GM23338 (cell line): Measurements from ENCODE around the gene MRPS14. TPM values are rescaled to one million over a fixed set of nuclear protein-coding genes. Genes with fewer than 3 reads are reported as not detected.

ENCODE experiments used
- ATAC-seq: fragments of 200-7000 bp; cut with Tn5 transposase; 3 replicates; pipeline ENCODE4 v1.9.1; 2020
- DNase-seq: peaks from one replicate; pipeline ENCODE4 v3.0.0-alpha.2; 2015; ENCODE audit warnings: low spot score
- H2AFZ ChIP-seq: fragments of 200-600 bp; sonication (generic); 2 replicates; pipeline ENCODE4 v1.8.0; 2016; ENCODE audit warnings: antibody characterized with exemption, mild to moderate bottlenecking, moderate library complexity
- H3F3A ChIP-seq: fragments of 200-600 bp; sonication (generic); replicated peaks from 2 replicates; pipeline ENCODE4 v1.8.0; 2017; ENCODE audit warnings: antibody characterized with exemption, mixed run types, low read depth
- H3K27ac ChIP-seq: fragments of 200-600 bp; sonication (generic); 2 replicates; pipeline ENCODE4 v1.6.1; 2016; ENCODE audit warnings: low read depth
- H3K27me3 ChIP-seq: fragments of 200-600 bp; sonication (generic); 2 replicates; pipeline ENCODE4 v1.8.0; 2016; ENCODE audit warnings: mild to moderate bottlenecking, mixed run types, moderate library complexity; ENCODE audit not compliant: insufficient read depth
- H3K36me3 ChIP-seq: fragments of 200-600 bp; sonication (generic); 2 replicates; pipeline ENCODE4 v1.8.0; 2016; ENCODE audit warnings: mild to moderate bottlenecking; ENCODE audit not compliant: insufficient read depth
- H3K4me1 ChIP-seq: fragments of 200-600 bp; sonication (generic); 2 replicates; pipeline ENCODE4 v1.8.0; 2016; ENCODE audit warnings: mild to moderate bottlenecking, moderate library complexity; ENCODE audit not compliant: insufficient read depth
- H3K4me2 ChIP-seq: fragments of 200-600 bp; sonication (generic); 2 replicates; pipeline ENCODE4 v1.7.1; 2017; ENCODE audit warnings: mixed run types
- H3K4me3 ChIP-seq: fragments of 200-600 bp; sonication (generic); 2 replicates; pipeline ENCODE4 v1.6.1; 2016; ENCODE audit warnings: mixed run types
- H3K79me2 ChIP-seq: fragments of 200-600 bp; sonication (generic); replicated peaks from 2 replicates; pipeline ENCODE4 v1.8.0; 2017; ENCODE audit warnings: mild to moderate bottlenecking; ENCODE audit not compliant: insufficient read depth
- H3K9me2 ChIP-seq: fragments of 200-600 bp; sonication (generic); 2 replicates; pipeline ENCODE4 v1.8.0; 2017; ENCODE audit not compliant: insufficient read depth
- H4K20me1 ChIP-seq: fragments of 200-600 bp; sonication (generic); replicated peaks from 2 replicates; pipeline ENCODE4 v1.8.0; 2017; ENCODE audit warnings: mild to moderate bottlenecking; ENCODE audit not compliant: insufficient read depth
- H3K27ac Mint-ChIP-seq: 2 replicates; pipeline ENCODE4 v1.8.0; 2020; ENCODE audit warnings: inconsistent platforms, mild to moderate bottlenecking, moderate library complexity, mixed read lengths
- H3K27me3 Mint-ChIP-seq: 3 replicates; pipeline ENCODE4 v1.8.0; 2022; ENCODE audit warnings: low read depth, mild to moderate bottlenecking, moderate library complexity, mixed read lengths, inconsistent platforms; ENCODE audit not compliant: insufficient read depth, poor library complexity
- H3K36me3 Mint-ChIP-seq: 3 replicates; pipeline ENCODE4 v1.8.0; 2021; ENCODE audit warnings: low read depth, mild to moderate bottlenecking, inconsistent platforms, moderate library complexity, mixed read lengths
- H3K4me1 Mint-ChIP-seq: 3 replicates; pipeline ENCODE4 v1.8.0; 2020; ENCODE audit warnings: mild to moderate bottlenecking, inconsistent platforms, mixed read lengths
- H3K4me3 Mint-ChIP-seq: 3 replicates; pipeline ENCODE4 v1.8.0; 2021; ENCODE audit warnings: moderate library complexity, mild to moderate bottlenecking, inconsistent platforms, mixed read lengths
- H3K9me3 Mint-ChIP-seq: 3 replicates; pipeline ENCODE4 v1.8.0; 2020; ENCODE audit warnings: moderate library complexity, mild to moderate bottlenecking, inconsistent platforms, mixed read lengths
- CREB1 ChIP-seq: fragments of 250-450 bp; sonication (Bioruptor Pico); IDR thresholded peaks from 2 replicates; pipeline ENCODE4 v1.5.0; 2020; ENCODE audit warnings: low read depth, mild to moderate bottlenecking, moderate library complexity
- EZH2phosphoT487 ChIP-seq: fragments of 200-600 bp; sonication (generic); IDR thresholded peaks from one replicate; pipeline ENCODE4 v1.8.1; 2018; ENCODE audit warnings: antibody characterized with exemption; ENCODE audit not compliant: unreplicated experiment
- JUNB ChIP-seq: IDR thresholded peaks from one replicate; pipeline ENCODE4 v1.6.1; 2016; ENCODE audit warnings: antibody characterized with exemption; ENCODE audit not compliant: unreplicated experiment
- NANOG ChIP-seq: IDR thresholded peaks from 2 replicates; pipeline ENCODE4 v1.6.1; 2016; ENCODE audit warnings: antibody characterized with exemption, borderline replicate concordance
- ZNF114 ChIP-seq: fragments of 250-450 bp; sonication (Bioruptor Pico); IDR thresholded peaks from 2 replicates; pipeline ENCODE4 v1.5.0; 2020; ENCODE audit warnings: mild to moderate bottlenecking, moderate library complexity
- polyA plus RNA-seq: library from polyadenylated mRNA; unstranded; fragments of >200 nt; fragmentation: Nextera tagmentation; extraction: Ambion mirVana; gene quantifications from 2 replicates; pipeline ENCODE4 v1.2.1, GENCODE V29; 2016
- total RNA-seq: library from RNA; depleted of rRNA; stranded (reverse); fragments of >200 nt; shearing (Covaris generic); gene quantifications from 2 replicates; pipeline ENCODE4 v1.2.3, GENCODE V29; 2014
- TF ChIP-seq, protein P1 (sequence below): fragments of 250-450 bp; sonication (Bioruptor Pico); IDR thresholded peaks from 2 replicates; pipeline ENCODE4 v1.5.0; 2020; ENCODE audit warnings: mild to moderate bottlenecking, moderate library complexity
- TF ChIP-seq, protein P2 (sequence below): IDR thresholded peaks from 2 replicates; pipeline ENCODE4 v1.6.1; 2016; ENCODE audit warnings: antibody characterized with exemption
- TF ChIP-seq, protein P3 (sequence below): IDR thresholded peaks from one replicate; pipeline ENCODE4 v1.6.1; 2018; ENCODE audit warnings: antibody characterized with exemption; ENCODE audit not compliant: unreplicated experiment

MRPS14 gene
- total and polyA plus RNA-seq, 2 experiments from 2014 or later = 18.5 to 75.7 TPM

- H3K27ac ChIP-seq = no peak overlapping the region
- H3K4me3 ChIP-seq = no peak overlapping the region
- Mint-ChIP-seq H3K9me3 (no peaks in the 10 kb centered on the region; the same call in 2 of the 3 replicates), H3K4me3 (no peak overlapping the region), H3K36me3 (no peaks in the 10 kb centered on the region), H3K27me3 (peaks cover 6% of the 10 kb centered on the region), H3K27ac (no peak overlapping the region), H3K4me1 (peaks cover 9% of the 10 kb centered on the region; the same call in 2 of the 3 replicates)
- H2AFZ ChIP-seq = no peak overlapping the region
- TF ChIP-seq, protein P1, sequence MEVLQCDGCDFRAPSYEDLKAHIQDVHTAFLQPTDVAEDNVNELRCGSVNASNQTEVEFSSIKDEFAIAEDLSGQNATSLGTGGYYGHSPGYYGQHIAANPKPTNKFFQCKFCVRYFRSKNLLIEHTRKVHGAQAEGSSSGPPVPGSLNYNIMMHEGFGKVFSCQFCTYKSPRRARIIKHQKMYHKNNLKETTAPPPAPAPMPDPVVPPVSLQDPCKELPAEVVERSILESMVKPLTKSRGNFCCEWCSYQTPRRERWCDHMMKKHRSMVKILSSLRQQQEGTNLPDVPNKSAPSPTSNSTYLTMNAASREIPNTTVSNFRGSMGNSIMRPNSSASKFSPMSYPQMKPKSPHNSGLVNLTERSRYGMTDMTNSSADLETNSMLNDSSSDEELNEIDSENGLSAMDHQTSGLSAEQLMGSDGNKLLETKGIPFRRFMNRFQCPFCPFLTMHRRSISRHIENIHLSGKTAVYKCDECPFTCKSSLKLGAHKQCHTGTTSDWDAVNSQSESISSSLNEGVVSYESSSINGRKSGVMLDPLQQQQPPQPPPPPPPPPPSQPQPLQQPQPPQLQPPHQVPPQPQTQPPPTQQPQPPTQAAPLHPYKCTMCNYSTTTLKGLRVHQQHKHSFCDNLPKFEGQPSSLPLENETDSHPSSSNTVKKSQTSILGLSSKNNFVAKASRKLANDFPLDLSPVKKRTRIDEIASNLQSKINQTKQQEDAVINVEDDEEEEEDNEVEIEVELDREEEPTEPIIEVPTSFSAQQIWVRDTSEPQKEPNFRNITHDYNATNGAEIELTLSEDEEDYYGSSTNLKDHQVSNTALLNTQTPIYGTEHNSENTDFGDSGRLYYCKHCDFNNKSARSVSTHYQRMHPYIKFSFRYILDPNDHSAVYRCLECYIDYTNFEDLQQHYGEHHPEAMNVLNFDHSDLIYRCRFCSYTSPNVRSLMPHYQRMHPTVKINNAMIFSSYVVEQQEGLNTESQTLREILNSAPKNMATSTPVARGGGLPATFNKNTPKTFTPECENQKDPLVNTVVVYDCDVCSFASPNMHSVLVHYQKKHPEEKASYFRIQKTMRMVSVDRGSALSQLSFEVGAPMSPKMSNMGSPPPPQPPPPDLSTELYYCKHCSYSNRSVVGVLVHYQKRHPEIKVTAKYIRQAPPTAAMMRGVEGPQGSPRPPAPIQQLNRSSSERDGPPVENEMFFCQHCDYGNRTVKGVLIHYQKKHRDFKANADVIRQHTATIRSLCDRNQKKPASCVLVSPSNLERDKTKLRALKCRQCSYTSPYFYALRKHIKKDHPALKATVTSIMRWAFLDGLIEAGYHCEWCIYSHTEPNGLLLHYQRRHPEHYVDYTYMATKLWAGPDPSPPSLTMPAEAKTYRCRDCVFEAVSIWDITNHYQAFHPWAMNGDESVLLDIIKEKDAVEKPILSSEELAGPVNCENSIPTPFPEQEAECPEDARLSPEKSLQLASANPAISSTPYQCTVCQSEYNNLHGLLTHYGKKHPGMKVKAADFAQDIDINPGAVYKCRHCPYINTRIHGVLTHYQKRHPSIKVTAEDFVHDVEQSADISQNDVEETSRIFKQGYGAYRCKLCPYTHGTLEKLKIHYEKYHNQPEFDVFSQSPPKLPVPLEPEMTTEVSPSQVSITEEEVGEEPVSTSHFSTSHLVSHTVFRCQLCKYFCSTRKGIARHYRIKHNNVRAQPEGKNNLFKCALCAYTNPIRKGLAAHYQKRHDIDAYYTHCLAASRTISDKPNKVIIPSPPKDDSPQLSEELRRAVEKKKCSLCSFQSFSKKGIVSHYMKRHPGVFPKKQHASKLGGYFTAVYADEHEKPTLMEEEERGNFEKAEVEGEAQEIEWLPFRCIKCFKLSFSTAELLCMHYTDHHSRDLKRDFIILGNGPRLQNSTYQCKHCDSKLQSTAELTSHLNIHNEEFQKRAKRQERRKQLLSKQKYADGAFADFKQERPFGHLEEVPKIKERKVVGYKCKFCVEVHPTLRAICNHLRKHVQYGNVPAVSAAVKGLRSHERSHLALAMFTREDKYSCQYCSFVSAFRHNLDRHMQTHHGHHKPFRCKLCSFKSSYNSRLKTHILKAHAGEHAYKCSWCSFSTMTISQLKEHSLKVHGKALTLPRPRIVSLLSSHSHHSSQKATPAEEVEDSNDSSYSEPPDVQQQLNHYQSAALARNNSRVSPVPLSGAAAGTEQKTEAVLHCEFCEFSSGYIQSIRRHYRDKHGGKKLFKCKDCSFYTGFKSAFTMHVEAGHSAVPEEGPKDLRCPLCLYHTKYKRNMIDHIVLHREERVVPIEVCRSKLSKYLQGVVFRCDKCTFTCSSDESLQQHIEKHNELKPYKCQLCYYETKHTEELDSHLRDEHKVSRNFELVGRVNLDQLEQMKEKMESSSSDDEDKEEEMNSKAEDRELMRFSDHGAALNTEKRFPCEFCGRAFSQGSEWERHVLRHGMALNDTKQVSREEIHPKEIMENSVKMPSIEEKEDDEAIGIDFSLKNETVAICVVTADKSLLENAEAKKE = no peak
- TF ChIP-seq, protein P2, sequence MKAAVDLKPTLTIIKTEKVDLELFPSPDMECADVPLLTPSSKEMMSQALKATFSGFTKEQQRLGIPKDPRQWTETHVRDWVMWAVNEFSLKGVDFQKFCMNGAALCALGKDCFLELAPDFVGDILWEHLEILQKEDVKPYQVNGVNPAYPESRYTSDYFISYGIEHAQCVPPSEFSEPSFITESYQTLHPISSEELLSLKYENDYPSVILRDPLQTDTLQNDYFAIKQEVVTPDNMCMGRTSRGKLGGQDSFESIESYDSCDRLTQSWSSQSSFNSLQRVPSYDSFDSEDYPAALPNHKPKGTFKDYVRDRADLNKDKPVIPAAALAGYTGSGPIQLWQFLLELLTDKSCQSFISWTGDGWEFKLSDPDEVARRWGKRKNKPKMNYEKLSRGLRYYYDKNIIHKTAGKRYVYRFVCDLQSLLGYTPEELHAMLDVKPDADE = no peak
- TF ChIP-seq ZNF114 = no peak
- TF ChIP-seq NANOG = no peak
- TF ChIP-seq CREB1 (CRISPR knock-in tag) = no peak
- TF ChIP-seq JUNB = no peak
- no peak for TF ChIP-seq EZH2phosphoT487
- TF ChIP-seq, protein P3, sequence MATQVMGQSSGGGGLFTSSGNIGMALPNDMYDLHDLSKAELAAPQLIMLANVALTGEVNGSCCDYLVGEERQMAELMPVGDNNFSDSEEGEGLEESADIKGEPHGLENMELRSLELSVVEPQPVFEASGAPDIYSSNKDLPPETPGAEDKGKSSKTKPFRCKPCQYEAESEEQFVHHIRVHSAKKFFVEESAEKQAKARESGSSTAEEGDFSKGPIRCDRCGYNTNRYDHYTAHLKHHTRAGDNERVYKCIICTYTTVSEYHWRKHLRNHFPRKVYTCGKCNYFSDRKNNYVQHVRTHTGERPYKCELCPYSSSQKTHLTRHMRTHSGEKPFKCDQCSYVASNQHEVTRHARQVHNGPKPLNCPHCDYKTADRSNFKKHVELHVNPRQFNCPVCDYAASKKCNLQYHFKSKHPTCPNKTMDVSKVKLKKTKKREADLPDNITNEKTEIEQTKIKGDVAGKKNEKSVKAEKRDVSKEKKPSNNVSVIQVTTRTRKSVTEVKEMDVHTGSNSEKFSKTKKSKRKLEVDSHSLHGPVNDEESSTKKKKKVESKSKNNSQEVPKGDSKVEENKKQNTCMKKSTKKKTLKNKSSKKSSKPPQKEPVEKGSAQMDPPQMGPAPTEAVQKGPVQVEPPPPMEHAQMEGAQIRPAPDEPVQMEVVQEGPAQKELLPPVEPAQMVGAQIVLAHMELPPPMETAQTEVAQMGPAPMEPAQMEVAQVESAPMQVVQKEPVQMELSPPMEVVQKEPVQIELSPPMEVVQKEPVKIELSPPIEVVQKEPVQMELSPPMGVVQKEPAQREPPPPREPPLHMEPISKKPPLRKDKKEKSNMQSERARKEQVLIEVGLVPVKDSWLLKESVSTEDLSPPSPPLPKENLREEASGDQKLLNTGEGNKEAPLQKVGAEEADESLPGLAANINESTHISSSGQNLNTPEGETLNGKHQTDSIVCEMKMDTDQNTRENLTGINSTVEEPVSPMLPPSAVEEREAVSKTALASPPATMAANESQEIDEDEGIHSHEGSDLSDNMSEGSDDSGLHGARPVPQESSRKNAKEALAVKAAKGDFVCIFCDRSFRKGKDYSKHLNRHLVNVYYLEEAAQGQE = no peak
- no peaks in the 10 kb centered on the region for H3K27me3 ChIP-seq
- H3K9me2 ChIP-seq = 0 out of 2 replicates have a peak, but pooled peaks cover 2% of the 10 kb centered on the region
- no peak overlapping the region for H3K4me2 ChIP-seq
- no peaks in the 10 kb centered on the region for H4K20me1 ChIP-seq
- H3F3A ChIP-seq = no peaks in the 10 kb centered on the region
- H3K36me3 ChIP-seq = no peaks in the 10 kb centered on the region
- H3K4me1 ChIP-seq = no peaks in the 10 kb centered on the region
- H3K79me2 ChIP-seq = no peaks in the 10 kb centered on the region
- no peak for ATAC-seq
- no peak for DNase-seq
These were observed 22.3 kb upstream of the MRPS14 start for GRCh38 chr1:175045519-175045918.
